Endothelial cell of umbilical vein (primary cell): ENCODE data around the gene SMG5. TPM values are rescaled to one million over a fixed set of nuclear protein-coding genes. Genes with fewer than 3 reads are reported as not detected.

Source experiments
- BruUV-seq: library from RNA; stranded (reverse); fragments of 400-500 nt; replicated peaks from 2 replicates; lab custom pipeline; 2021; lab: Mats Ljungman, UMichigan
- CTCF ChIA-PET: fragments of 300-600, 350-600 bp; sonication (Branson Sonifier 250); formaldehyde crosslinking; loops from one replicate; lab custom pipeline; 2021; ENCODE audit warnings: antibody characterized with exemption, inconsistent platforms; lab: Charles Lee
- POLR2A ChIA-PET: fragments of 300-600, 350-600 bp; sonication (Branson Sonifier 250); formaldehyde crosslinking; loops from one replicate; lab custom pipeline; 2021; ENCODE audit warnings: antibody characterized with exemption, inconsistent platforms; lab: Charles Lee
- DNase-seq: peaks from one replicate; pipeline ENCODE4 v3.0.0-alpha.2; 2011; ENCODE audit warnings: low read depth, low spot score
- FAIRE-seq: peaks from 2 replicates; lab custom pipeline; 2011; peaks lifted over from hg19 to GRCh38; lab: Jason Lieb, UNC
- H2AFZ ChIP-seq: 2 replicates; pipeline ENCODE4 v1.6.0; 2012; ENCODE audit warnings: low read depth, low read length, control low read depth, inconsistent platforms
- H3K27ac ChIP-seq: 2 replicates; pipeline ENCODE4 v1.5.1; 2011; ENCODE audit warnings: low read depth, mild to moderate bottlenecking, control low read depth, low read length, moderate library complexity; ENCODE audit not compliant: insufficient read depth
- H3K27me3 ChIP-seq, 2 experiments: 2 replicates each; pipeline versions ENCODE4 v1.6.0 to v1.6.1; 2011; ENCODE audit warnings: low read length in 2 of 2, mixed read lengths in 1 of 2; ENCODE audit not compliant: control insufficient read depth in 2 of 2, insufficient read depth in 2 of 2
- H3K36me3 ChIP-seq, 2 experiments: 2 replicates in 1 of 2; 3 replicates in 1 of 2; pipeline ENCODE4 v1.5.1; 2011; ENCODE audit warnings: low read length in 2 of 2, mild to moderate bottlenecking in 1 of 2, moderate library complexity in 1 of 2; ENCODE audit not compliant: control insufficient read depth in 2 of 2, insufficient read depth in 2 of 2; ENCODE audit errors: extremely low read depth in 1 of 2
- H3K4me1 ChIP-seq: 3 replicates; pipeline ENCODE4 v1.5.1; 2011; ENCODE audit warnings: mild to moderate bottlenecking, low read length; ENCODE audit not compliant: control insufficient read depth, insufficient read depth; ENCODE audit errors: extremely low read depth
- H3K4me2 ChIP-seq: 2 replicates; pipeline ENCODE4 v1.6.1; 2011; ENCODE audit warnings: low read length, control low read depth, mixed read lengths; ENCODE audit not compliant: insufficient read depth
- H3K4me3 ChIP-seq, 3 experiments: fragments of 200-600 bp in 1 of 3; sonication (generic), shearing (Covaris generic) in 1 of 3; replicated peaks in 1 of 3; 2 replicates each; pipeline ENCODE4 v1.5.1; 2011 to 2016; ENCODE audit warnings: control low read depth in 3 of 3, low read length in 3 of 3, mild to moderate bottlenecking in 2 of 3, inconsistent platforms in 1 of 3, low read depth in 1 of 3, moderate library complexity in 1 of 3; ENCODE audit not compliant: insufficient read depth in 1 of 3
- H3K79me2 ChIP-seq: 2 replicates; pipeline ENCODE4 v1.6.0; 2012; ENCODE audit warnings: low read length, inconsistent platforms; ENCODE audit not compliant: control insufficient read depth, insufficient read depth
- H3K9ac ChIP-seq: replicated peaks from 2 replicates; pipeline ENCODE3; 2011; ENCODE audit warnings: low read length, control low read depth; ENCODE audit not compliant: insufficient read depth; ENCODE audit errors: extremely low read depth
- H3K9me1 ChIP-seq: replicated peaks from 3 replicates; pipeline ENCODE4 v1.6.0; 2011; ENCODE audit warnings: mild to moderate bottlenecking, low read length; ENCODE audit not compliant: control insufficient read depth, insufficient read depth; ENCODE audit errors: extremely low read depth
- H3K9me3 ChIP-seq: replicated peaks from 2 replicates; pipeline ENCODE4 v1.5.1; 2012; ENCODE audit warnings: low read length, inconsistent platforms; ENCODE audit not compliant: control insufficient read depth, insufficient read depth
- H4K20me1 ChIP-seq: replicated peaks from 2 replicates; pipeline ENCODE3; 2011; ENCODE audit warnings: mild to moderate bottlenecking, low read length; ENCODE audit not compliant: control insufficient read depth, insufficient read depth; ENCODE audit errors: extremely low read depth
- CTCF ChIP-seq, 2 donors: IDR thresholded peaks; 1 replicate in 1 of 2; 2 replicates in 1 of 2; pipeline ENCODE4 v1.5.1; 2011; ENCODE audit warnings: low read length in 2 of 2, mild to moderate bottlenecking in 2 of 2, moderate library complexity in 2 of 2, control low read depth in 1 of 2, inconsistent platforms in 1 of 2, low read depth in 1 of 2; ENCODE audit not compliant: insufficient read depth in 1 of 2; ENCODE audit errors: extremely low read depth in 1 of 2
- EZH2 ChIP-seq: IDR thresholded peaks from 2 replicates; pipeline ENCODE4 v1.6.1; 2012; ENCODE audit warnings: borderline replicate concordance, low read depth, mild to moderate bottlenecking, moderate library complexity, low read length, inconsistent platforms; ENCODE audit not compliant: severe bottlenecking
- FOS ChIP-seq: IDR thresholded peaks from 2 replicates; pipeline ENCODE4 v1.6.1; 2011; ENCODE audit warnings: mild to moderate bottlenecking, low read length, moderate library complexity, borderline replicate concordance; ENCODE audit not compliant: insufficient read depth
- GATA2 ChIP-seq: IDR thresholded peaks from 2 replicates; pipeline ENCODE4 v1.7.0; 2011; ENCODE audit warnings: low read depth, mild to moderate bottlenecking, moderate library complexity, mixed read lengths, low read length; ENCODE audit not compliant: insufficient read length, insufficient read depth
- JUN ChIP-seq: IDR thresholded peaks from 2 replicates; pipeline ENCODE4 v1.6.1; 2011; ENCODE audit warnings: borderline replicate concordance, low read depth; ENCODE audit not compliant: insufficient read length, insufficient read depth
- MAX ChIP-seq: IDR thresholded peaks from 2 replicates; pipeline ENCODE4 v1.6.1; 2011; ENCODE audit not compliant: insufficient read depth, insufficient read length
- MYC ChIP-seq: IDR thresholded peaks from one replicate; pipeline ENCODE4 v1.6.1; 2011; ENCODE audit warnings: mild to moderate bottlenecking, low read depth, low read length
- POLR2A ChIP-seq: IDR thresholded peaks from 2 replicates; pipeline ENCODE4 v1.6.1; 2012; ENCODE audit warnings: low read depth, mild to moderate bottlenecking, control low read depth, low read length
- POLR2AphosphoS5 ChIP-seq: IDR thresholded peaks from 2 replicates; pipeline ENCODE4 v1.6.1; 2012; ENCODE audit warnings: low read depth, mild to moderate bottlenecking, control low read depth, low read length, moderate library complexity; ENCODE audit not compliant: insufficient read depth
- dilution Hi-C: fragments of 300-500 bp; cut with MboI; formaldehyde crosslinking; loops from one replicate; pipeline ENCODE4 v1.15.0; 2019; ENCODE audit warnings: low sequenced_read_pairs; ENCODE audit not compliant: extremely low pct_ligation_motif_present
- intact Hi-C: fragments of 100-400 bp; cut with micrococcal nuclease; formaldehyde crosslinking; loops from one replicate; pipeline ENCODE4 v1.10.0; 2022
- polyA plus RNA-seq, 4 experiments: library from polyadenylated mRNA; depleted of rRNA in 3 of 4; stranded (reverse) in 3 of 4; unstranded in 1 of 4; fragments of >200 nt; gene quantifications; 2 replicates each; pipeline versions ENCODE4 v1.2.1 to v1.2.3, GENCODE V29; 2011 to 2012; ENCODE audit warnings: missing spikeins in 1 of 4
- total RNA-seq: library from RNA; stranded (reverse); gene quantifications from 2 replicates; pipeline ENCODE4 v1.2.3, GENCODE V29; 2021

SMG5 gene
- total and polyA plus RNA-seq, 2 donors (not counting 3 experiments of a cell fraction or from before 2014, with no cell fraction given), result 37.4 to 82.6 TPM

GRCh38 chr1:156248323-156248683 lies 34.3 kb downstream of the SMG5 start:
- Histone ChIP-seq H3K27me3 (peaks cover 0 to 4% of the 10 kb centered on the region in 2 experiments), H2AFZ (no peak overlapping the region), H3K4me3 (no peak overlapping the region), H3K9me3 (no peaks in the 10 kb centered on the region), H3K9ac (no peak overlapping the region), H3K36me3 (peaks cover 13 to 40% of the 10 kb centered on the region in 2 experiments), H3K9me1 (no peaks in the 10 kb centered on the region), H3K79me2 (no peaks in the 10 kb centered on the region), H3K4me1 (peaks cover 14% of the 10 kb centered on the region), H3K4me2 (no peak overlapping the region), H3K27ac (no peak overlapping the region), H4K20me1 (no peaks in the 10 kb centered on the region)
- FAIRE-seq (no peak), DNase-seq (no peak)
- intact Hi-C loops (no loop called here), dilution Hi-C loops (no loop called here)
- CTCF ChIA-PET, result interaction anchor here (0.9 to 1.6 kb wide), 3 partner anchors 12 to 103 kb away, joined by 3 read pairs; no protein-coding TSS in a partner anchor
- BruUV-seq, result no TSS peak
- no peak for TF ChIP-seq FOS
- POLR2A ChIA-PET, result no interaction called here

GRCh38 chr1:156247460-156248322 lies 34.9 kb downstream of the SMG5 start, which contains the start of gene PAQR6:
Gene PAQR6 (minus strand): TSS chr1:156248056. CDS start chr1:156246731, 1,325 bp downstream.
- no peak within 1 kb of the TSS for H3K9ac ChIP-seq
- intact Hi-C loops (no loop called here), dilution Hi-C loops (no loop called here)
- no TSS peak for BruUV-seq
- no peak for FAIRE-seq
- H3K9me1 ChIP-seq, result no peaks in the 10 kb centered on the region
- no peak within 1 kb of the TSS for H3K4me3 ChIP-seq
- CTCF ChIA-PET, result interaction anchor here (0.9 to 3.8 kb wide), 4 partner anchors 13 to 102 kb away, joined by 3 to 17 read pairs (median 3); no protein-coding TSS in a partner anchor
- no peak within 1 kb of the TSS for H2AFZ ChIP-seq
- no peak for DNase-seq
- H3K9me3 ChIP-seq, result no peaks in the 10 kb centered on the region
- H3K27me3 ChIP-seq, result peaks cover 0 to 4% of the 10 kb centered on the region in 2 experiments
- no peaks in the 10 kb centered on the region for H3K79me2 ChIP-seq
- no peak within 1 kb of the TSS for H3K27ac ChIP-seq
- peaks cover 14% of the 10 kb centered on the region for H3K4me1 ChIP-seq
- no peak within 1 kb of the TSS for H3K4me2 ChIP-seq
- TF ChIP-seq EZH2 (no peak), POLR2AphosphoS5 (no peak), MAX (no peak), MYC (no peak), JUN (no peak), FOS (no peak), CTCF (IDR thresholded peaks at IDR 0.05; ENCODE audit: extremely low read depth in 1 of 2, insufficient read depth in 1 of 2, low read depth in 1 of 2, low read length in 2 of 2) (no peak), POLR2A (peak; percentile 45), GATA2 (no peak)
- peaks cover 7 to 35% of the 10 kb centered on the region in 2 experiments for H3K36me3 ChIP-seq
- H4K20me1 ChIP-seq, result no peaks in the 10 kb centered on the region
- POLR2A ChIA-PET, result no interaction called here
